GM12801 (cell line): ENCODE data around the gene DERL2.

Experiments
- TF ChIP-seq, protein P1 (sequence below): IDR thresholded peaks from one replicate; pipeline ENCODE4 v1.5.1; 2011; ENCODE audit warnings: control low read depth; ENCODE audit not compliant: insufficient read length; ENCODE audit errors: extremely low read depth

DERL2 gene

DNA sequence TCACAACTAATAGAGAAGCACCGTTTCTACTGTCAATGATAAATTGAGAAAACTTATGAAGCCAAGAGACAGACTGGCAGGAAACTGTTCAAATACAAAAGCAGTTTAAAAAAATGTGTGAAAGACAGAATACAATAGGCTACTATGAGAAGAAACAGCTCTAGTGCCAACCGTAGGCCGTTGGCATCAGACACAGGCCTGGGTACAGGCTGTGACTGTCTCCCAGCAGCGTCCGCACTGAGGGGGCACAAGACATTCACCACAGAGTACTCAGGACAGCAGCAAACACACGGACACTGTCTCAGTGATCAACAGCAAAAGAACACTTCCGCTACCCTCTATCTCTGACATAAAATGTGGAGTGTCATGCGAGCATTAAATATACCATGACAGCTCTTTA is 39.2 kb downstream of the DERL2 start:
- TF ChIP-seq, protein P1, sequence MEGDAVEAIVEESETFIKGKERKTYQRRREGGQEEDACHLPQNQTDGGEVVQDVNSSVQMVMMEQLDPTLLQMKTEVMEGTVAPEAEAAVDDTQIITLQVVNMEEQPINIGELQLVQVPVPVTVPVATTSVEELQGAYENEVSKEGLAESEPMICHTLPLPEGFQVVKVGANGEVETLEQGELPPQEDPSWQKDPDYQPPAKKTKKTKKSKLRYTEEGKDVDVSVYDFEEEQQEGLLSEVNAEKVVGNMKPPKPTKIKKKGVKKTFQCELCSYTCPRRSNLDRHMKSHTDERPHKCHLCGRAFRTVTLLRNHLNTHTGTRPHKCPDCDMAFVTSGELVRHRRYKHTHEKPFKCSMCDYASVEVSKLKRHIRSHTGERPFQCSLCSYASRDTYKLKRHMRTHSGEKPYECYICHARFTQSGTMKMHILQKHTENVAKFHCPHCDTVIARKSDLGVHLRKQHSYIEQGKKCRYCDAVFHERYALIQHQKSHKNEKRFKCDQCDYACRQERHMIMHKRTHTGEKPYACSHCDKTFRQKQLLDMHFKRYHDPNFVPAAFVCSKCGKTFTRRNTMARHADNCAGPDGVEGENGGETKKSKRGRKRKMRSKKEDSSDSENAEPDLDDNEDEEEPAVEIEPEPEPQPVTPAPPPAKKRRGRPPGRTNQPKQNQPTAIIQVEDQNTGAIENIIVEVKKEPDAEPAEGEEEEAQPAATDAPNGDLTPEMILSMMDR = no peak

DNA sequence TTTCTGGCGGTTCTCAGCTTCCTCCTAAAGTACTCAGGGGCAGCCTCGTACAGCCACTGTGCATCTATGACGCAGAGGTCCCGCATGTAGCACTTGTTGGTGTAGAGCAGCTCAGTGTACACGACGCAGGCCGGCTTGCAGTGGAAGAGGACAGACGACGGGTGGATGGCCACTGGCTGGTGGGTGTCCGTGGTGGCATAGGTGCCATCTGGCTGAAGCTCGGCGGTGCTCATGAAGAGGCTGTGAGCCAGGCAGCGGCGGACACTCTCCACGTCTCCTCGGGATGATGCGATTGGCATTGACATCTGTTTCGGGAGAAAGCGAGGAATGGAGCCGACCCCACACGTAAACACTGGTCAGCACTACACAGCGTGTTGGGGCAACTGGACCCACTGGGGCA is 41.8 kb downstream of the DERL2 start:
- TF ChIP-seq, protein P1 = no peak

DNA sequence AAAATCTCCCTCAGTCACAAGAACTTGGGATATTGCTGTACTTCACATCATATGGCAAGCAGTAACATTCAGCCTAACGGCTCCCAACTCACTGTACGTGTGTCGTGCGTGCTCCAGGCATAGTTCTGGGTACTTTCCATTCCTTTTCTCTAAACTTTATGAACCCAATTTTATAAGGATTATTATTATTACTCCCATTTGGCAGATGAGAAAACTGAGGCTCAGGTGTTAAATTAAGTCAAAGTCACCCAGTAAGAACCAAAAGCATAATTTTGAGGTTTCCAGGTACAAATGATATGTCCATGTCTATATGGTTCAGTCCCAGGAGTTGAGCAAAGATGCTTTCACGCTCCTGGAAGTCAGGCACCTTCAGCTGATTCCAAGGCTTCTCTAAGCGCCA is 42.2 kb downstream of the DERL2 start:
- TF ChIP-seq, protein P1 = no peak

DNA sequence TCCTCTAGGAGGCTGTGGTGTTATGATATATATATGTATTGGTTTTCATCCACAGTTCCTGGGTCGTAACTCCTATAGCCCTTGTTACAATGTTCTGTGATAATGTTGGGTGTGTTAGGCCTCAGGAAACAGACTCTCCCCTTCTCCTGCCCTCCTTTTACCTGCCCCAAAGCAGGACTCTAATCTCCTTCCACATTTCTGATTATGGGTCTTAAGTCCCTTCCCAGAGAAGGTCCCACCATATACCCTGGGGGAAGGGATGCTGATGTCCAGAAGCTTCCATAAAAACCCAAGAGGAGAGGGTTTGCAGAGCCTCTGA is 46.6 kb downstream of the DERL2 start:
- TF ChIP-seq, protein P1 = no peak

DNA sequence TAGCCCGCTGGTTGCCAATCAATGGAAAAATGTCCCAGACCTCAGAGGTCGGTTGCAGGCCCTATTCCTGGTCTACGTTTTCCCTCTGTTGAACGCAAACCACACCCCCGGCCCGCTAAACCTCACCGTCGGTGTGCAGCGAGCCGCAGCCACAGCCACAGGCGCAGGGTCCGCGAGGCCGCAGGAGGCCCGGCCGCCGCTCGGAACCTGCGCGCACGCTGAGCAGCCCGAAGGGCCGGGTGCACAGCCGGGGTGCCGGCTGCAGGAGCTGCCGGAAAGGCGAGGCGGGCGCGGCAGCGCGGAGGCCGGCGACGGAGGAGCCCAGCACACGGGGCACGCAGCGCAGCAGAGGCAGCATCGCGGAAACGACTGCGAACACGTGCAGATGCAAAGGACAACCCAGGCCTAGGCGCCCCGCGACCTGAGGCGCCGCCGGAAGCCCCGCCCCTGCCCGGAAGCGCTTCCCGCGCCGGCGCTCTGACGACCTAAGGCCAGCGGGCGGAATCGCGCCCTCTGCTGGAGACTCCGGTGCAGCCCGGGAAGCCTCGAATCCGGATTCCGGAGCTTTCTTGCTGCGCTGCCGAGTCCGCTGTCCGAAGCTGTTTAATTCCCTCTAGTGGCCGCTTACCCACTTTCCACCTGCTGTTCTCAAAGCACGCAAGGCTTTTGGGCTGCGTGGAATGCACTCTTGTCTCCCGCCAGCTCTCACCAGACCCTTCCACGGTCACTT is 47.1 kb downstream of the DERL2 start, which contains the start of gene C1QBP:
C1QBP (minus strand) TSS at position 440 of the 730 bp plus-strand sequence; CDS start at position 358, 82 bp downstream.
- TF ChIP-seq, protein P1 = peak; percentile 13

DNA sequence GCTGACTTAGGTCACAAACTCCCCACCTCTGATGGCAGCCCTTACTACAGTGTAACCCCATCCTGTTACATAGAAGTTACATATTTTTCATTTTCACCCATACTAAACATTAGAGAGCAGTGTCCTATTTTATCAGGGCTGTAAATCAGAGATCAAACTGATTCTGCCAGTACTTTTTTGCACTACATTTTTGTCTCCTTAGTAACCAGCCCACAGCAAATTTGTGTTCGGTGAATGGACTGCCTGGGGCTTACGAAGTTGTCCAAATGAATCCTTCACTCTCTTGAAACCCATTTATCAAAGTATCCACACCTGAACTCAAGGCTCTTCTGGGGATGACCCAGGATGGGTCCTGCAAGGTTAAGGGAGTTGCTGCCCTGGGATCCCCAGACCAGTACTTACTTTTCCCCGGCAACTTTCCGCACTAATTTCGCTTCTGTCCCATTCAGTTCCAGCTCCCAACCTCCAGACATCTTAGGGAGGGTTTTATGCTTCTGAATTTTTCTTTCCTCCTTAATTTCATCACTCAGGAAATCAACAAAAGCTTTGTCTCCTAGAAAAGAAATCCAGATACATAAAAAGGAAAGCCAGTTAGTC is 48.2 kb downstream of the DERL2 start:
- TF ChIP-seq, protein P1 = no peak

DNA sequence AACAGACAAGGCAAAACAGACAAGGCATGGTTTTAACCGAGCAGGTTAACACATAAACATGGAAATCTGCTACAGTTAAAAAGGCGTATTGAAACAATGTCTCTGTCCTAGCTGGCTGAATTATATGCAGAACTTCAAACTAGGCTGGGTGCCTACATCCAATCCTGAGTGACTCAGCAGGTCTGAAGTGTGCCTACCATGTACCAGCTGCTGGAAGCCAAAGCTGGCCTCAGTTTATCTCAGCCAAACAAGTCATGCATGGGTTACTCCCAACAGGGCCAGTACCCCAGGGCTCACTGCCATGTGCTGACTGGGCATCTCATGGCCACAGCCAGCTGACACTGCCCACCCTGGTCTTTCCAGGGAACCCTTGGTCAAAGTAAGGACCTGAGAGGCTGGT is 51.0 kb downstream of the DERL2 start:
- TF ChIP-seq, protein P1 = no peak
